Fibroblast of skin of scalp (primary cell): ENCODE data around the gene KLF11.
"Not testable (repeated sequence)": the region's sequence is repeated elsewhere in the genome, so short reads cannot be mapped to it uniquely, and the experiment has no call there.

Experiments
- DNase-seq: peaks from one replicate; pipeline ENCODE4 v3.0.0-alpha.2; 2013

KLF11 gene

GRCh38 chr2:10009811-10010781, 33.3 kb upstream of the KLF11 start:
- peak; percentile 14 for DNase-seq

DNA sequence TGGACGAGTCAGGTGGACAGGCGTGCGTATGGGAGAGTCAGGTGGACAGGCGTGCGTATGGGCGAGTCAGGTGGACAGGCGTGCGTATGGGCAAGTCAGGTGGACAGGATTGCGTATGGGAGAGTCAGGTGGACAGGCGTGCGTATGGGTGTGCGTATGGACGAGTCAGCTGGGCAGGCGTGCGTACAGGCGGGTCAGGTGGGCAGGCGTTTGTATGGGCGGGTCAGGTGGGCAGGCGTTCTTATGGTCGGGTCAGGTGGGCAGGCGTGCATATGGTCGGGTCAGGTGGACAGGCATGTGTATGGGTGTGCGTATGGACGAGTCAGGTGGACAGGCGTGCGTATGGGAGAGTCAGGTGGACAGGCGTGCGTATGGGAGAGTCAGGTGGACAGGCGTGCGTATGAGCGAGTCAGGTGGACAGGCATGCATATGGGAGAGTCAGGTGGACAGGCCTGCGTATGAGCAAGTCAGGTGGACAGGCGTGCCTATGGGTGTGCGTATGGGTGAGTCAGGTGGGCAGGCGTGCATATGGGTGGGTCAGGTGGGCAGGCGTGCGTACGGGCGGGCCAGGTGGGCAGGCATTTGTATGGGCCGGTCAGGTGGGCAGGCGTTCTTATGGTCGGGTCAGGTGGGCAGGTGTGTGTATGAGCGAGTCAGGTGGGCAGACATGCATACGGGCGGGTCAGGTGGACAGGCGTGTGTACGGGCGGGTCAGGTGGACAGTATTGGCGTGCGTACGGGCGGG, 32.3 kb upstream of the KLF11 start:
- DNase-seq, result not testable (repeated sequence)

- not testable (repeated sequence) for DNase-seq
These were observed 31.6 kb upstream of the KLF11 start for GRCh38 chr2:10011606-10012325.

GRCh38 chr2:10012366-10012962, 30.9 kb upstream of the KLF11 start:
- not testable (repeated sequence) for DNase-seq

GRCh38 chr2:10012963-10013461, 30.3 kb upstream of the KLF11 start:
- DNase-seq, result no peak

DNA sequence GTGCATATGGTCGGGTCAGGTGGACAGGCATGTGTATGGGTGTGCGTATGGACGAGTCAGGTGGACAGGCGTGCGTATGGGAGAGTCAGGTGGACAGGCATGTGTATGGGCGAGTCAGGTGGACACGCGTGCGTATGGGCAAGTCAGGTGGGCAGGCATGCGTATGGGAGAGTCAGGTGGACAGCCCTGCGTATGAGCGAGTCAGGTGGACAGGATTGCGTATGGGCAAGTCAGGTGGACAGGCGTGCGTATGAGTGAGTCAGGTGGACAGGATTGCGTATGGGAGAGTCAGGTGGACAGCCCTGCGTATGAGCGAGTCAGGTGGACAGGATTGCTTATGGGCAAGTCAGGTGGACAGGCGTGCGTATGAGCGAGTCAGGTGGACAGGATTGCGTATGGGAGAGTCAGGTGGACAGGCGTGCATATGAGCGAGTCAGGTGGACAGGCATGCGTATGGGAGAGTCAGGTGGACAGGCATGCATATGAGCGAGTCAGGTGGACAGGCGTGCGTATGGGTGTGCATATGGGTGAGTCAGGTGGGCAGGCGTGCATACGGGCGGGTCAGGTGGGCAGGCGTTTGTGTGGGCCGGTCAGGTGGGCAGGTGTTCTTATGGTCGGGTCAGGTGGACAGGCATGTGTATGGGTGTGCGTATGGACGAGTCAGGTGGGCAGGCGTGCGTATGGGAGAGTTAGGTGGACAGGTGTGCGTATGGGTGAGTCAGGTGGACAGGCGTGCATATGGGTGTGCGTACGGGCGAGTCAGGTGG, 29.5 kb upstream of the KLF11 start:
- DNase-seq, result not testable (repeated sequence)

DNA sequence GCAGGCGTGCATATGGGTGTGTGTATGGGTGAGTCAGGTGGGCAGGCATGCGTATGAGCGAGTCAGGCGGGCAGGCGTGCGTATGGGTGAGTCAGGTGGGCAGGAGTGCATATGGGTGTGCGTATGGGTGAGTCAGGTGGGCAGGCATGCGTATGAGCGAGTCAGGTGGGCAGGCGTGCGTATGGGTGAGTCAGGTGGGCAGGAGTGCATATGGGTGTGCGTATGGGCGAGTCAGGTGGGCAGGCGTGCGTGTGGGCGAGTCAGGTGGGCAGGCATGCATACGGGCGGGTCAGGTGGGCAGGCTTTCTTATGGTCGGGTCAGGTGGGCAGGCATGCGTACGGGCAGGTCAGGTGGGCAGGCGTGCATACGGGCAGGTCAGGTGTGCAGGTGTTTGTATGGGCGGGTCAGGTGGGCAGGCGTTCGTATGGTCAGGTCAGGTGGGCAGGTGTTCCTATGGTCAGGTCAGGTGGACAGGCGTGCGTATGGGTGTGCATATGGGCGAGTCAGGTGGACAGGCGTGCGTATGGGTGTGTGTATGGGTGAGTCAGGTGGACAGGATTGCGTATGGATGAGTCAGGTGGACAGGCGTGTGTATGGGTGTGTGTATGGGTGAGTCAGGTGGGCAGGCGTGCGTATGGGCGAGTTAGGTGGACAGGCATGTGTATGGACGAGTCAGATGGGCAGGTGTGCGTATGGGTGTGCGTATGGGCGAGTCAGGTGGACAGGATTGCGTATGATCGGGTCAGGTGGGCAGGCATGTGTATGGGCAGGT, 28.7 kb upstream of the KLF11 start:
- DNase-seq, result no peak

- DNase-seq, result not testable (repeated sequence)
These were observed 27.9 kb upstream of the KLF11 start for GRCh38 chr2:10015376-10015989.

GRCh38 chr2:10016001-10016801, 27.1 kb upstream of the KLF11 start:
- DNase-seq, result no peak

- no peak for DNase-seq
These were observed 26.5 kb upstream of the KLF11 start for GRCh38 chr2:10016802-10017258.

DNA sequence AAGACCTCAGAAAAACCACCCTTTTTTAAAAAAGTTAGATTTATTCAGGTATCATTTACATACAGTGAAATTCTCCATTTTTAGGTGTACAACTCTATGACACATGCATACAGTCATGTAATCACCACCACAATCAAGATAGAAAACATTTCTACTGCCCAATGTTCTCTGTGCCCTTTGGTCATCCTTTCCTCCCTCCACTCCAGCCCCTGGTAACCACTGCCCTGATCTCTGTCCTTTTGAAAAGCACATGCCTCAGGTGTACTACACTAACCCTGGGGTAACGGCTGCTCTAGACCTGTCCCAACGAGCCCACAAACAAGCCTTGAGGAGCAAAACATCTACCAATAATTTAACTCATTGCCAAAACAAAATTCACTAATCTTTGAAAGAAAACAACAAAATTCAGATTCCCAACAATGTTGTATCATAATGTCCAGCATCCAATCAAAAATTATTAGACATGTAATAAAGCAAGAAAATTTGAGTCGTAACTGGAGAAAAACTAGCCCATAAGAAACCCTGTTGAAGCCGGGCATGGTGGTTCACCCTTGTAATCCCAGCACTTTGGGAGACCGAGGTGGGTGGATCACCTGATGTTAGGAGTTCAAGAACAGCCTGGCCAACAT, 25.9 kb upstream of the KLF11 start:
- no peak for DNase-seq

- DNase-seq, result no peak
These were observed 24.2 kb upstream of the KLF11 start for GRCh38 chr2:10019174-10019573.

DNA sequence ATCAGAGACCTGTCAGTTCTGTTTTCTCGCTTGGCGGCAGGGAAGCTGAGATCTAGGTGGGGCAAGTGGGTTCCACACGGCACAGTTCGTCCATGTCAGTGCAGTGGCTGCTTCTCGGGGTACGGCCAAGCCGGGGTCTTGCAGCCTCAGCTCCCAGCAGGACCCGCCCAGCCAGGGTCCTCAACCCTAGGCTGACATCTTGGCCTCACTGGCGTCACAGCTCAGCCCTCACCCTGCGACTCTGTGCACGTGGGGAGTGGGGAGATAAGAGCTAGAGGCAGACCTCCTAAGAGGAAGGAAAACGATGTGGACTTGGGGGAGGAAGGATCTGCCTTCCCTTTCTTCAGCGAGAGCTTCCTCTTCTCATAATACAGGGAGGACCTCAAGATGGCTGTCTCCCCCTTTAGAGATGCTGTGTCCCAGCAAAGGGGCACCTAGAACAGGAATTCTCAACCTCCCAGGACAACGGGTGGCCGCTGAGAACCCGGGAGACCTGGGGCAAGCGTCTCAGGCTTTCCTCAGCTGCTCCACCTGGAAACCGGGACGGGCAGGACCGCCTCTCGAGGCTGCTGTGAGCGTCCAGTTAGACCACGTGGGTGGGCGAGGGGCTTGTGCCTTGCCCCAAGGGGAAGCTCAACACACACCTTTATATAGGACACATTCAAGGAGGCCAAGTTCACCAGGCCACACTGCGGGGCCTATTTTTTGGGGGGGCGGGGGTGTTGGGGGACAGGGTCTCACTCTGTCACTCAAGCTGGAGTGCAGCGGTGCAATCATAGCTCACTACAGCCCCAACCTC, 23.5 kb upstream of the KLF11 start:
- DNase-seq, result no peak

- no peak for DNase-seq
These were observed 21.3 kb upstream of the KLF11 start for GRCh38 chr2:10022041-10022421.

DNA sequence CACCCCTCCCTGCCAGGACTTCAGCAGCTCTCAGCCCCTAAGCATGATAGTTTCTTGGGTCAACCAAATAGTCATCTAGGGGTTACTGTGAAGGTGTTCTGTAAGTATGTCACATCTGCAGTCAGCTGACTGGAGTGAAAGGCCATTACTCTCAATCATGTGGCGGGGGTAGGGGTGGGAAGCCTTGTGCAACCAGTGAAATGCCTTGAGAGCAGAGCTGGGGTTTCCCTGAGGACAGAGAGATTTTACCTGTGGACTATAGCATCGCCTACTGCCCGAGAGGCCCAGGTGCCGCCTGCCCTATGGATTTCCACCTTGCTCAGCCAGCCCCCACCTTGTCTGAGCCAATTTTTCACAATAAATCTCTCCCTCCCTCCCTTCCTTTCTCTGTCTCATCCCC, 20.9 kb upstream of the KLF11 start:
- DNase-seq, result no peak

GRCh38 chr2:10022966-10023662, 20.2 kb upstream of the KLF11 start:
- DNase-seq, result no peak

- no peak for DNase-seq
These were observed 16.3 kb upstream of the KLF11 start for GRCh38 chr2:10026940-10027569.
